Esophagus muscularis mucosa (tissue), 4 donors: ENCODE measurements around the gene AP1B1.

Experiments
- CTCF ChIP-seq, 3 experiments: fragments of 200-600 bp in 2 of 3; fragments of 450-650 bp in 1 of 3; sonication (generic) in 2 of 3; IDR thresholded peaks; one replicate each; pipeline ENCODE4 v1.5.1; 2017 to 2019; ENCODE audit warnings: antibody characterized with exemption in 3 of 3, mild to moderate bottlenecking in 2 of 3, moderate library complexity in 1 of 3
- EP300 ChIP-seq: sonication (generic); formaldehyde crosslinking; IDR thresholded peaks from one replicate; pipeline ENCODE4 v1.6.1; 2017; ENCODE audit warnings: antibody characterized with exemption
- POLR2A ChIP-seq: fragments of 450-650 bp; IDR thresholded peaks from one replicate; pipeline ENCODE4 v1.6.1; 2017; ENCODE audit warnings: antibody characterized with exemption, moderate library complexity, mild to moderate bottlenecking, low read depth

DNA sequence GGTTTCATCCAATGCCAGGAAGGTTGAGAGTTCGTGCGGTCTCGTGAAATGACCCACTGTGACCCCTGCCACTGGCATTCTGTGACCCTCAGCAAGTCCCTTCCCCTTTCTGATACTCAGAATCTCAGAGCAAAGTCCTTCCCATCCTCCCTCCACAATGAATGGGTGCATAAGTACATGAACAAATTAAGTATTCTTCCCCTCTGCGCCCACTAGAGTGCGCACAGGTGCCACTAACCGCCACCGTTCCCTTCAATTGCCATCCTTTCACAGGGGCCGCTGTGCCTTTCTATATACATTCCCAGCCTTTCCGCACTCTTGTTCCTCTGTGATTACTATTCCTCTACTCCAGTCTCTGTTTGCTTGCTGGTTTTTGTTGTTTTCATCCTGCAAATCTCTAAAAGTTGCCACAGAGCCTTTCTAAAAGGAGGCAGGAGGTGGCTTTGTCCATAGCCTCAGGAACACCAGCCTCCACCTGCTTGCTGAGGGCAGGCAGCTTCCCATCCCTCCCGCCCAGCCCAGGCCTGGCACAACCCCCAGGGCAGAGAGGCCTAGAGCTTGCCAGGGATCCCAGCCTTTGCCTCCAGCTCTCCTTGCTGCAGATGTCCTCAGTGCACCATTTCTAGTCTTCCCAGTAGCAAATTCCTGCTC is 6.7 kb upstream of the AP1B1 start:
- TF ChIP-seq CTCF (IDR thresholded peaks at IDR 0.05) (peak; percentile 71 to 84 (median 76)), POLR2A (no peak), EP300 (no peak)
